GM18909 (cell line): ENCODE measurements around the gene ABCC1.
"Not testable (repeated sequence)": the region's sequence is repeated elsewhere in the genome, so short reads cannot be mapped to it uniquely, and the experiment has no call there.

Experiments used
- ATAC-seq: cut with Tn5 transposase; IDR thresholded peaks from one replicate; pipeline ENCODE4 v1.9.1; 2021; ENCODE audit warnings: mild to moderate bottlenecking; ENCODE audit not compliant: unreplicated experiment, poor library complexity

ABCC1 gene

DNA sequence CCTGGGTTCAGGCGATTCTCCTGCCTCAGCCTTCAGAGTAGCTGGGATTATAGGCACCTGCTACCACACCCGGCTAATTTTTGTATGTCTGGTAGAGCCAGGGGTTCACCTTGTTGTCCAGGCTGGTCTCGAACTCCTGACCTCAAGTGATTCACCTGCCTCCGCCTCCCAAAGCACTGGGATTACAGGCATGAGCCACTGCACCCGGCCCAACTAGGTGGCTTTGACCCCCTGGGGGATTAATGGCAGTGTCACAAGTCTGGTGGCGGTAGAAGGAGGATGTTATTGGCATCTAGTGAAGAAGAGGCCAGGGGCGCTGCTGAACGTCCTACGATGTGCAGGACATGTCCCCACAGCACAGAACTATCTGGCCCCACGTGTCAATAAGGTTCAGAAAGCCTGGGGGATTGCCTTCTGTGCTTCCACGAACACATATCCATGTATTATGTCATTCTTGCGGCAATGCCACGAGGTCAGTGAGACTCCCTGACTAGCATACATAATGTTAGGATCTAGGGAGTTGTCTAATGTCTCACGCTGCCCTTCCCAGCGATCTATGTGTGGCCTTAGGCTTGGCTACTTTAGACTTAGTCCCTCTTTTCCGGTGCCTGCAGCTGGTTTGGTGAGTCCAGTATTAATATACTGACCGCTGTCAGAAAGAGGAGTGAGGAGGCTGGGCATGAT is 198.0 kb downstream of the ABCC1 start:
- ATAC-seq = no peak

DNA sequence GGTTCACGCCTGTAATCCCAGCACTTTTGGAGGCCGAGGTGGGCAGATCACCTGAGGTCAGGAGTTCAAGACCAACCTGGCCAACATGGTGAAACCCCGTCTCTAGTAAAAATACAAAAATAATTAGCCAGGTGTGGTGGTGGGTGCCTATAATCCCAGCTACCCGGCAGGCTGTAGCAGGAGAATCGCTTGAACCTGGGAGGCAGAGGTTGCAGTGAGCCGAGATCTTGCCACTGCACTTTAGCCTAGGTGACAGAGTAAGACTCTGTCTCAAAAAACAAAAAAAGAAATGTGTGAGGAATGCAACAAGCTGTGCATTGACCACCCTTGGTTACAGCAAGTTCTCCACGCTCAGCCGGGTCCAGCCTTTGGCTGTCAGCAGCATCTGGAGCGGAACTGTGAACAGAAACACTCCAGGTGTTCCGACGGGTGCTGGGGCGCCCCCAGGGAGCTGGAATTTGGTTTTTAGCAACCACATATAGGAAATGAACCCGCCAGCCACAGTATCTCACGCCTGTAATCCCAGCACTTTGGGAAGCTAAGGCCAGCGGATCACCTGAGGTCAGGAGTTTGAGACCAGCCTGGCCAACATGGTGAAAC is 198.7 kb downstream of the ABCC1 start:
- not testable (repeated sequence) for ATAC-seq

DNA sequence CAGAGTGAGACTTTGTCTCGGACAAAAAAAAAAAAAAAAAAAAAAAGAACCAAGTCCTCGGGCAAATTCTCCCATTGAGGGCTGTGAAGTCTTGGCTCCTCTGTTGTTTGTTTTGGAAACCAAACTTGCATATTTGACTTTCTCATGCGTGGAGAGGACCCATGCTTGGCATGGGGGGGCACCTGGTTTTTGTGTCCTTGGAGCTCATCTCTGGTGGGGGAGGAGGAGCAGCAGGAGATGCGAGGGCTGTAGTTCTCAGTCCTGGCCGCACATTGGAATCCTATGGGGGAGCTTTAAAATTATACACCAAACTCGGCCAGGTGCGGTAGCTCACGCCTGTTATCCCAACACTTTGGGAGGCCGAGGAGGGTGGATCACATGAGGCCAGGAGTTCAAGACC is 199.3 kb downstream of the ABCC1 start:
- no peak for ATAC-seq

DNA sequence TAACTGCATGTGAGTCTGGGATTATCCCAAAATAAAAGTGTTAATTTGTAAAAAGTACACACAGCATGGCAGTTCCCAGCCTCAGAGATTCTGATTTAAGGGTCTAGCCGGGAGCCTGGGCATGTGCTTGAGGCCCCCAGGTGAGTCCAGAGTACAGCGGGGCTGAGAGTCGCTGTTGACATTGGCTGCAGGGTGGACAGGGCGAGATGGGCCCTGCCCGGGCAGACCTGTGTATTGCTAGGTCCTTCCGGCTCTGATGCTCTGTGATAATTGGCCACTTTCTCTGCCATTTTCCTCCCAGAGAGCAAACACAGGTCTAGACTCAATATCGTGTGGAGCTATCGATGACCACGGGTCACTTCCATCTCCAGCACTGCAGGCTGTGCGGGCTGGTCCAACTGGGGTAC is 200.3 kb downstream of the ABCC1 start:
- no peak for ATAC-seq

GRCh38 chr16:16150117-16150877 is 200.9 kb downstream of the ABCC1 start:
- ATAC-seq = no peak

DNA sequence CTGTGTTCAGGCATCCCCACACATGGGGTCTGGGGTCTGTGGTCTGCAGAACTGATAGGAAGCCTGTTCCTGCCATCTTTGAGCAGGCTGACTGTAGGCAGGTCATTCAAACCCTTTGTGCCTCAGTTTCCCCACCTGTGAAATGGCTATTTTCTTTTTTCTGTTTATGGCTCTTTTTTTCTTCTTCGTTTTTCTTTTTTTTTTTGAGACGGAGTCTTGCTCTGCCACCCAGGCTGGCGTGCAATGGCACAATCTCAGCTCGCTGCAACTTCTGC is 201.4 kb downstream of the ABCC1 start:
- ATAC-seq = no peak

GRCh38 chr16:16151315-16151714 is 201.9 kb downstream of the ABCC1 start:
- no peak for ATAC-seq

DNA sequence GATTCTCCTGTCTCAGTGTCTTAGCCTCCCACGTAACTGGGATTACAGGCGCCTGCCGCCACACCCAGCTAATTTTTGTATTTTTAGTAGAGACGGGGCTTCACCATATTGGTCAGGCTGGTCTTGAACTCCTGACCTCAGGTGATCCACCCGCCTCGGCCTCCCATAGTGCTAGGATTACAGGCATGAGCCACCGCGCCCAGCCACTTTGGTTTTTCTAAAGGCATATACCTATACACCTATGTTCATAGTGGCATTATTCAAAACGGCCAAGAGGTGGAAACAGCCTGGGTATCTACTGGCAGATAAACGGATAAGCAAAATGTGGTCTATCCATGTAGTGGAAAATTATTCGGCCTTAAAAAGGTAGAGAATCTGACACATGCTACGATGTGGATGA is 203.6 kb downstream of the ABCC1 start:
- not testable (repeated sequence) for ATAC-seq

- ATAC-seq = no peak
Measured at GRCh38 chr16:16154281-16154951, 205.0 kb downstream of the ABCC1 start.

DNA sequence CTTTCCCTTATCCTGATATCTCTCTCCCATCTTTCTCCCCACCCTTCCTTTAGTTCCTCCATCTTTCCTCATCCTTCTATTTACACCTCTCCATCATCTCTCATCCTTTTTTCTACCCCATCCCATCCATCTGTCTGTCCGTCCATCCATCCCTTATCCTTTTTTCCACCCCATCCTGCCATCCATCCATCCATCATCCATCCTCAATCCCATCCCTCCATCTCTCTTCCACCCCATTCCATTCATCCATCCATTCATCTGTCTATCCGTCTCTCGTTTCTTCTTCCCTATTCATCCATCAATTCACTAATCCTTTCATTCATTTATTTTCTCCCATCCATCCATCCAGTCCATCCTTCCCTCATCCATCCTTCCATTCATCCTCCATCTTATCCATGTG is 205.8 kb downstream of the ABCC1 start:
- ATAC-seq = no peak

- no peak for ATAC-seq
Measured at GRCh38 chr16:16157166-16157565, 207.8 kb downstream of the ABCC1 start.

DNA sequence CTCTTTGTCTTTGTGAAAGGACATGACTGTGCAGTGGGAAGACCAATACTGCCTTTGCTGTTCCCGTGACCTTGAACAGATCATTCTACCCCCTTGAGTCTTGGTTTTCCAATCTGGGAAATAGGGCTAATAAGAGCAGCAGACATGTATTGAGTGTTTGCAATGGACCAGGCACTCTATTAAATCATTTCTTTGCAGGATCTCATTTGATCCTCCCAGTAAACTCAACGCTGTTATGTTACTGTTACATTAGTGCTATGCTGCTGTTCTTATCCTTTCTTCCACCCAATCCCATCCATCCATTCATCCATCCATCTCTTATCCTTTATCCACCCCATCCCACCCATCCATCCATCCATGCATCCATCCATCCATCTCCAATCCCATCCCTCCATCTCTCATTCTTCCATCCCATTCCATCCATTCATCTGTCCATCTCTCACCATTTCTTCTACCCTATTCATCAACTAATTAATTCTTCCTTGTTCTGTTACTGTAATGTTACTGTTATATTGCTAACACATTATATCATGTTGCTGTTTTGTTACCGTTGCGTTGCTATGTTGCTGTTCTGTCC is 208.8 kb downstream of the ABCC1 start:
- ATAC-seq = no peak

DNA sequence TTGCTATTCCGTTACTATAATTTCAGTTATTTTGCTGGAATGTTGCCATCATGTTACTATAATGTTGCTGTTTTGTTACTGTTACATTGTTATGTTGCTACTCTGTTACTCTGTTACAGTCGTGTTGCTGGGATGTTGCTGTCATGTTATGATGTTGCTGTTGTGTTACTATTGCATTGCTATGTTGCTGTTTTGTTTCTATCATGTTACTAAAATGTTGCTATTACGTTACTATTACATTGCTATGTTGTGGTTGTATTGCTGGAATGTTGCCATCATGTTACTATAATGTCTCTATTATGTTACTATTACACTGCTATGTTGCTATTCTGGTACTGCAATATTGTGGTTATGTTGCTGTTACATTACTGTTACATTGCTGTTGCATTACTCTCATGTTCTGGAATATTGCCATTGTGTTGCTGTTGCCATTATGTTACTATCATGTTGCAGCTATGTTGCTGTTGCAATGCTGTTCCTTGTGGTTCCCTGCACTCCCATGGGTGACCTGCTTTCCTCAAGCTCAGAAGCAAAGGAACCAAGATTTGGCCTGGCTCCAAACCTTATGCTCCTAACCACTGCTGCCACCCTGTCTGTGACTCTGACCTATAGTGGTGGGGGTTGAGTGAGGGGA is 209.4 kb downstream of the ABCC1 start:
- ATAC-seq = no peak

GRCh38 chr16:16159662-16160061 is 210.2 kb downstream of the ABCC1 start:
- ATAC-seq = no peak

DNA sequence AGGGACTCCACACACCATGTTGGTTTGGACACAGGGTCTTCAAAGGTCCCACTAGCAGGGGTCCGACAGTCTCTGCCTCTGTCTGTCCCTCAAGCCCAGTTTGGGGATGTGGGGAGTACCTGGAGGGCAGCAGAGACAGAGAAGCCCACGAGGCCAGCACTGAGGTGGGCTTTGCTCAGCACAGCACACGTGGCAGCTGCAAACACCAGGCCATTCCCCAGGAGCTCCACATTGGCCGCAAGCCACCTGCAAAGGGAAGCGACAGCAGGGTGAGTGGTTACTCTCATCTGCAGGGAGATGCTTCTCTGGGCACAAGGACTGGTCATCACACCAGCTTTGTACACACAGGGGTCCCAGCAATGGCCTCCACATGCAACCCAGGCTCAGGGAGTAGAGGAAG is 211.9 kb downstream of the ABCC1 start:
- no peak for ATAC-seq

DNA sequence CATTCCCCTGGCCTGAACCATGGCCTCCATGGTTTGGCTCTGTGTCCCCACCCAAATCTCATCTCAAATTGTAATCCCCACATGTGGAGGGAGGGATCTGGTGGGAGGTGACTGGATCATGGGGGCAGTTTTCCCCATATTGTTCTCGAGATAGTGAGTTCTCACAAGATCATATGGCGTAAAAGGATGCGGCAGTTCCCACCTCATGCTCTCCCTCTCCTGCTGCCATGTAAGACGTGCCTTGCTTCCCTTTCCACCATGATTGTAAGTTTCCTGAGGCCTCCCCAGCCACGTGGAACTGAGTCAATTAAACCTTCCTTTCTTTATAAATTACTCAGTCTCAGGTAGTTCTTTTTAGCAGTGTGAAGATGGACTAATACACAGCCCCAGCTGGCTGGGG is 212.4 kb downstream of the ABCC1 start:
- ATAC-seq = not testable (repeated sequence)

DNA sequence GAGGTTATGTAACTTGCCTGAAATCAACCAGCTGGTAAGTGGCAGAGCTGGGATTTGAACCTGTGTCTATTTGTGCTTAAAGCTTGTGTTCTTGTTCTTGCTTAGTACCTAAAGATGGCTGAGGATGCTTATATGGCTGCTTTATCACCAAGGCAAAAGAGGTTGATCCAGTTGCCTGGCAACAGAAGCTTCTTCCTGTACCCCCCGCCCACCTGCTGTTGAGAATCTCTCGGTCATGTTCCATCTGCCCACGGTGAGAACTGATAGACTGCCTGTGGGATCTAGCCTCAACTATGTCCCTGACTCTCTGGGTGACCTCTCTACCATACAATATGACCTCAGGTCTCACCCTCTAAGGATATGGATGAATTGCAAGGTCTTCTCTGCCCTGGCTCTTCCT is 213.2 kb downstream of the ABCC1 start:
- no peak for ATAC-seq

DNA sequence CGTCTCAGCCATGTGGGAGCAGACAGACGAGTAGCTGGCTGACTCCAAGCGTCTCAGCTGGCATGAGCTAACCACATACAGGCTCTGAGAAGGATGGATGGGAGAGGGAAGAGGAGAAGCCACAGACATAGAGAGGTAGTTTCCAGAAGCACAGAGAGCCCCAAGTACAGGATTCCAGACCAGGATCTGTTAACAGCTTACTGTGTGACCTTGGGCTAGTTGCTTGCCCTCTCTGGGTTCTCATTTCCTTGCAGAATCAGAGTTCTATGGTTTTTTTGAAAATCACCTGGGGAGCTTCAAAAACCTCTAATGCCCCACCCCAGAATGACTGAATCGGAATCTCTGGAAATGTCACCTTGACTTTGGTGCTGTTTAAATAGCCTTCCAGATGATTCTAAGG is 213.7 kb downstream of the ABCC1 start:
- ATAC-seq = no peak

DNA sequence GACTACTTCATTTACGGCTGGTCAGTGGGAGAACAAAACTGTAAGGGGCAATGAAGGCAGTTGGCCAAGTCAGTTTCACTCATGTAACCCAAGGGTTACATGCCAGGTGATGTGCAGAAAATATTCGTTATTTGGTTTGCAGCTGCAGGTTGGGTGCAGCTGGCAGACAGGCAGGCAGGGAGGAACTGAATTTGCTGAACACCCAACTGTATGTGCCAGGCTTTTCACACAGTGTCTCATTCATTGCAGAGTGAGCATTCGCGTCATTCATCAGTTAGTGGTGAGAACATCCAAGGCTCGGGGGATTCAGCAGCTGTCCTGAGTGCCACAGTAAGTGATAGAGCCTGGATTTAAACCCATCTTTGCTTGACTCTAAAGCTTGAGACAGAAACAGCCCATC is 214.2 kb downstream of the ABCC1 start:
- no peak for ATAC-seq

DNA sequence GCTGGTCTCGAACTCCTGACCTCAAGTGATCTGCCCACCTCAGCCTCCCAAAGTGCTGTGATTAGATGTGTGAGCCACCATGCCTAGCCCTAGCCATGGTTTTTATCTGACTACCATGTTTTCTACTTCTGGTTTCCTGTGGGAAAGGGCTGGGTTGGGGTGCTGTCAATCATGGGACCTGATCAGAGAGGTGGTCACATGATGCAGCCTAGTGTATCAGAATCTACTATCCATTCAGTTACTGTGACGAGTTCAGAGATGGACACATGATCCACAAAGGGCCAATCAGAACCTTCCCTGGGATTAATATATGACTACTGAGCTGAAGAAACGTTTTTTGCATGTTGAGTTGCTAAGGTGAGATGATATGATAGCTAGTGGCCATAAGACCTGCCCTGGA is 214.8 kb downstream of the ABCC1 start:
- no peak for ATAC-seq

GRCh38 chr16:16166085-16166484 is 216.7 kb downstream of the ABCC1 start:
- no peak for ATAC-seq
